ENCODE measurements around the gene NDUFS7. TPM values are rescaled to one million over a fixed set of nuclear protein-coding genes. Genes with fewer than 3 reads are reported as not detected.

Gene NDUFS7
- total and polyA plus RNA-seq, 10 of the 15 experiments (the other 5 are each of a cell fraction or from before 2014, with no cell fraction given), result 5.1 to 282 (median 92.9) TPM

GRCh38 chr19:1399745-1400144 is 16.0 kb downstream of the NDUFS7 start:
- ChIA-PET RAD21 (ENCODE audit: unreplicated experiment) (no interaction called here), CTCF (no interaction called here), SMC1A (ENCODE audit: uncharacterized antibody, unreplicated experiment) (no interaction called here), POLR2A (no interaction called here)
- no TSS peak for BruUV-seq (replicated peaks)
- no peak overlapping the region for H3K27ac ChIP-seq (ENCODE audit: control insufficient read depth, insufficient read depth)
- no peak for FAIRE-seq
- H3K9me3 ChIP-seq (replicated peaks; ENCODE audit: control insufficient read depth, insufficient read depth, low read length), result no peaks in the 10 kb centered on the region
- no peak for ATAC-seq
- H3K79me2 ChIP-seq (ENCODE audit: control insufficient read depth, insufficient read depth, low read length), result no peaks in the 10 kb centered on the region; the same call in 1 of the 2 replicates
- no peak overlapping the region for H3K4me3 ChIP-seq
- H3K9ac ChIP-seq (ENCODE audit: control insufficient read depth, insufficient read depth, low read length), result no peak overlapping the region
- no peak overlapping the region for H3K4me2 ChIP-seq (ENCODE audit: control insufficient read depth, insufficient read depth)
- WGBS (ENCODE audit: insufficient coverage, insufficient replicate concordance, low lambda C conversion rate, missing lambda C conversion rate), result 77% methylated on average over 13 of the region's 15 CpGs
- no peaks in the 10 kb centered on the region for H4K20me1 ChIP-seq (ENCODE audit: control insufficient read depth, insufficient read depth)
- H3K4me1 ChIP-seq (ENCODE audit: control insufficient read depth, insufficient read depth, low read length), result peaks cover 4% of the 10 kb centered on the region
- no peak for TF ChIP-seq RCOR1 (conservative IDR thresholded peaks at IDR 0.05; ENCODE audit: low read depth, low read length)
- TF ChIP-seq KAT2A (conservative IDR thresholded peaks at IDR 0.05; ENCODE audit: control insufficient read depth, low read depth, low read length), result no peak
- no peak for TF ChIP-seq USF1 (IDR thresholded peaks at IDR 0.05; ENCODE audit: borderline replicate concordance, extremely low read length, insufficient read depth, low read depth, low read length)
- TF ChIP-seq ZNF384 (IDR thresholded peaks at IDR 0.05; ENCODE audit: borderline replicate concordance, low read depth, low read length), result no peak
- TF ChIP-seq BCLAF1 (IDR thresholded peaks at IDR 0.05), result no peak
- no peak for TF ChIP-seq SMC3 (IDR thresholded peaks at IDR 0.05; ENCODE audit: borderline replicate concordance, low read length)
- TF ChIP-seq RAD21 (IDR thresholded peaks at IDR 0.05; ENCODE audit: insufficient read depth, low read depth, low read length), result no peak
- TF ChIP-seq JUND (IDR thresholded peaks at IDR 0.05; ENCODE audit: low read depth, low read length), result no peak
- no peak for TF ChIP-seq PKNOX1 (IDR thresholded peaks at IDR 0.05)
- TF ChIP-seq BMI1 (IDR thresholded peaks at IDR 0.05; ENCODE audit: borderline replicate concordance), result no peak
- TF ChIP-seq MXI1 (IDR thresholded peaks at IDR 0.05; ENCODE audit: low read depth, low read length), result no peak
- no peak for TF ChIP-seq IRF4 (IDR thresholded peaks at IDR 0.05; ENCODE audit: low read depth, low read length)
- no peak for TF ChIP-seq ZZZ3 (IDR thresholded peaks at IDR 0.05; ENCODE audit: control insufficient read depth, insufficient read length, low read depth)
- TF ChIP-seq LARP7 (IDR thresholded peaks at IDR 0.05), result no peak
- in situ Hi-C loops (cut with MboI) (no loop called here), intact Hi-C loops (cut with micrococcal nuclease; ENCODE audit: unreplicated experiment) (no loop called here)
- DNase-seq (ENCODE audit: low read depth, low spot score), result no peak
- H3K36me3 ChIP-seq (ENCODE audit: control insufficient read depth in 2 of 2, insufficient read depth in 2 of 2, low read length in 1 of 2), result no peaks in the 10 kb centered on the region; a peak in 1 of 4 replicates
- no peak overlapping the region for H2AFZ ChIP-seq (ENCODE audit: control insufficient read depth, low read depth, low read length)
- peaks cover 1 to 5% of the 10 kb centered on the region in 2 experiments; a peak in 2 of 4 replicates for H3K27me3 ChIP-seq (replicated peaks in 1 of 2; ENCODE audit: control insufficient read depth in 2 of 2, insufficient read depth in 2 of 2, low read length in 1 of 2)

Measured in GM12878 (cell line).